GM19452 (cell line): Measurements from ENCODE around the gene MATN4.

Source experiments
- ATAC-seq: cut with Tn5 transposase; IDR thresholded peaks from one replicate; pipeline ENCODE4 v1.9.1; 2021; ENCODE audit not compliant: unreplicated experiment

Gene MATN4

GRCh38 chr20:45316150-45317080 lies 8.3 kb upstream of the MATN4 start:
- ATAC-seq, result no peak

GRCh38 chr20:45315672-45316071 lies 7.6 kb upstream of the MATN4 start:
- no peak for ATAC-seq

- no peak for ATAC-seq
Observed at GRCh38 chr20:45313943-45314342, 5.8 kb upstream of the MATN4 start.

GRCh38 chr20:45313065-45313695 lies 5.1 kb upstream of the MATN4 start:
- no peak for ATAC-seq

GRCh38 chr20:45312241-45312640 lies 4.1 kb upstream of the MATN4 start:
- no peak for ATAC-seq

- ATAC-seq, result no peak
Observed at GRCh38 chr20:45311589-45312211, 3.6 kb upstream of the MATN4 start.

- no peak for ATAC-seq
Observed at GRCh38 chr20:45309075-45309474, 976 bp upstream of the MATN4 start.

GRCh38 chr20:45307076-45307640 lies 941 bp downstream of the MATN4 start:
- no peak for ATAC-seq

- ATAC-seq, result no peak
Observed at GRCh38 chr20:45306431-45306982, 1.6 kb downstream of the MATN4 start, which contains the start of gene RBPJL. Gene RBPJL, plus strand, starts transcription at chr20:45306840. Its CDS starts 83 bp downstream, at chr20:45306923.

GRCh38 chr20:45305262-45305661 lies 2.8 kb downstream of the MATN4 start:
- ATAC-seq, result no peak

GRCh38 chr20:45304464-45304999 lies 3.6 kb downstream of the MATN4 start:
- ATAC-seq, result no peak

GRCh38 chr20:45303586-45304463 lies 4.3 kb downstream of the MATN4 start:
- no peak for ATAC-seq

- no peak for ATAC-seq
Observed at GRCh38 chr20:45301824-45302271, 6.3 kb downstream of the MATN4 start.

- ATAC-seq, result no peak
Observed at GRCh38 chr20:45300961-45301360, 7.1 kb downstream of the MATN4 start.

- ATAC-seq, result no peak
Observed at GRCh38 chr20:45299786-45300185, 8.3 kb downstream of the MATN4 start.

- no peak for ATAC-seq
Observed at GRCh38 chr20:45297786-45298497, 10.2 kb downstream of the MATN4 start.

GRCh38 chr20:45294659-45295058 lies 13.4 kb downstream of the MATN4 start:
- no peak for ATAC-seq

- ATAC-seq, result no peak
Observed at GRCh38 chr20:45294003-45294368, 14.1 kb downstream of the MATN4 start.
